PC-3 (cell line): ENCODE measurements around the gene METRN. TPM values are rescaled to one million over a fixed set of nuclear protein-coding genes. Genes with fewer than 3 reads are reported as not detected.

Experiments used
- total RNA-seq: library from RNA; depleted of rRNA; stranded (reverse); fragments of >200 nt; gene quantifications from 2 replicates; pipeline ENCODE4 v1.2.3, GENCODE V29; 2014; rRNA removed

The METRN gene
- total RNA-seq, 1 experiment from 2014 or later, result 320 TPM

Other genes with a start within 250 kb of the METRN start
- gene CAPN15, start 187.4 kb upstream of the METRN start, total RNA-seq, result 60.4 and 78.1 TPM in 2 replicates
- not detected in 2 replicates for gene PRR35, start 154.7 kb upstream of the METRN start, total RNA-seq
- 0.44 TPM in 1 of 2 replicates, not detected in the other for gene NHLRC4, start 148.1 kb upstream of the METRN start, total RNA-seq
- gene PIGQ, start 145.2 kb upstream of the METRN start, total RNA-seq, result 36.0 and 43.8 TPM in 2 replicates
- gene RAB40C, start 125.1 kb upstream of the METRN start, total RNA-seq, result 19.5 and 27.0 TPM in 2 replicates
- gene WFIKKN1, start 84.1 kb upstream of the METRN start, total RNA-seq, result 0.11 and 0.40 TPM in 2 replicates
- gene METTL26, start 78.8 kb upstream of the METRN start, total RNA-seq, result 179 and 207 TPM in 2 replicates
- 83.5 and 84.6 TPM in 2 replicates for gene MCRIP2, start 73.3 kb upstream of the METRN start, total RNA-seq
- 44.4 and 72.4 TPM in 2 replicates for gene WDR90, start 65.8 kb upstream of the METRN start, total RNA-seq
- 93.0 and 100 TPM in 2 replicates for gene RHOT2, start 47.0 kb upstream of the METRN start, total RNA-seq
- gene RHBDL1, start 39.4 kb upstream of the METRN start, total RNA-seq, result 1.7 and 3.7 TPM in 2 replicates
- gene STUB1, start 34.7 kb upstream of the METRN start, total RNA-seq, result 152 and 226 TPM in 2 replicates
- 81.3 and 90.5 TPM in 2 replicates for gene JMJD8, start 30.8 kb upstream of the METRN start, total RNA-seq
- gene WDR24, start 24.7 kb upstream of the METRN start, total RNA-seq, result 9.5 and 12.7 TPM in 2 replicates
- gene FBXL16, start 9.3 kb upstream of the METRN start, total RNA-seq, result 4.3 and 7.5 TPM in 2 replicates
- 77.3 and 79.0 TPM in 2 replicates for gene ANTKMT, start 6.0 kb downstream of the METRN start, total RNA-seq
- gene CCDC78, start 11.3 kb downstream of the METRN start, total RNA-seq, result 3.3 and 5.8 TPM in 2 replicates
- gene HAGHL, start 12.0 kb downstream of the METRN start, total RNA-seq, result 16.4 and 19.4 TPM in 2 replicates
- 46.1 and 62.5 TPM in 2 replicates for gene CIAO3, start 25.9 kb downstream of the METRN start, total RNA-seq
- 0.73 and 4.7 TPM in 2 replicates for gene MSLN, start 45.6 kb downstream of the METRN start, total RNA-seq
- 72.6 and 93.7 TPM in 2 replicates for gene RPUSD1, start 73.3 kb downstream of the METRN start, total RNA-seq
- gene CHTF18, start 73.5 kb downstream of the METRN start, total RNA-seq, result 79.0 and 107 TPM in 2 replicates
- gene GNG13, start 85.6 kb downstream of the METRN start, total RNA-seq, result not detected in 2 replicates